NB4 (cell line): ENCODE results near the gene ACACA.

Experiments used
- DNase-seq: peaks from one replicate; pipeline ENCODE4 v3.0.0; 2010; ENCODE audit warnings: low read depth
- H3K4me3 ChIP-seq: one replicate; pipeline ENCODE4 v1.5.1; 2011; ENCODE audit warnings: mild to moderate bottlenecking, low read depth, low read length, moderate library complexity
- MAX ChIP-seq: IDR thresholded peaks from 2 replicates; pipeline ENCODE4 v1.6.1; 2011; ENCODE audit warnings: low read depth, low read length
- MYC ChIP-seq: IDR thresholded peaks from 2 replicates; pipeline ENCODE4 v1.6.1; 2011; ENCODE audit warnings: low read depth, low read length
- POLR2A ChIP-seq: IDR thresholded peaks from 2 replicates; pipeline ENCODE4 v1.6.1; 2011; ENCODE audit warnings: mild to moderate bottlenecking; ENCODE audit not compliant: insufficient read length; ENCODE audit errors: extremely low read depth
- TF ChIP-seq, protein P1 (sequence below): IDR thresholded peaks from one replicate; pipeline ENCODE4 v1.5.1; 2012; ENCODE audit warnings: low read depth, low read length

Gene ACACA

GRCh38 chr17:37310940-37311339 is 95.7 kb downstream of the ACACA start:
- TF ChIP-seq, protein P1, sequence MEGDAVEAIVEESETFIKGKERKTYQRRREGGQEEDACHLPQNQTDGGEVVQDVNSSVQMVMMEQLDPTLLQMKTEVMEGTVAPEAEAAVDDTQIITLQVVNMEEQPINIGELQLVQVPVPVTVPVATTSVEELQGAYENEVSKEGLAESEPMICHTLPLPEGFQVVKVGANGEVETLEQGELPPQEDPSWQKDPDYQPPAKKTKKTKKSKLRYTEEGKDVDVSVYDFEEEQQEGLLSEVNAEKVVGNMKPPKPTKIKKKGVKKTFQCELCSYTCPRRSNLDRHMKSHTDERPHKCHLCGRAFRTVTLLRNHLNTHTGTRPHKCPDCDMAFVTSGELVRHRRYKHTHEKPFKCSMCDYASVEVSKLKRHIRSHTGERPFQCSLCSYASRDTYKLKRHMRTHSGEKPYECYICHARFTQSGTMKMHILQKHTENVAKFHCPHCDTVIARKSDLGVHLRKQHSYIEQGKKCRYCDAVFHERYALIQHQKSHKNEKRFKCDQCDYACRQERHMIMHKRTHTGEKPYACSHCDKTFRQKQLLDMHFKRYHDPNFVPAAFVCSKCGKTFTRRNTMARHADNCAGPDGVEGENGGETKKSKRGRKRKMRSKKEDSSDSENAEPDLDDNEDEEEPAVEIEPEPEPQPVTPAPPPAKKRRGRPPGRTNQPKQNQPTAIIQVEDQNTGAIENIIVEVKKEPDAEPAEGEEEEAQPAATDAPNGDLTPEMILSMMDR = no peak
- DNase-seq = peak; percentile 66
- H3K4me3 ChIP-seq = no peak overlapping the region

GRCh38 chr17:37309051-37309450 is 97.6 kb downstream of the ACACA start:
- H3K4me3 ChIP-seq = no peak overlapping the region
- TF ChIP-seq, protein P1 = no peak
- TF ChIP-seq POLR2A = no peak
- no peak for TF ChIP-seq MYC
- no peak for TF ChIP-seq MAX
- DNase-seq = no peak

DNA sequence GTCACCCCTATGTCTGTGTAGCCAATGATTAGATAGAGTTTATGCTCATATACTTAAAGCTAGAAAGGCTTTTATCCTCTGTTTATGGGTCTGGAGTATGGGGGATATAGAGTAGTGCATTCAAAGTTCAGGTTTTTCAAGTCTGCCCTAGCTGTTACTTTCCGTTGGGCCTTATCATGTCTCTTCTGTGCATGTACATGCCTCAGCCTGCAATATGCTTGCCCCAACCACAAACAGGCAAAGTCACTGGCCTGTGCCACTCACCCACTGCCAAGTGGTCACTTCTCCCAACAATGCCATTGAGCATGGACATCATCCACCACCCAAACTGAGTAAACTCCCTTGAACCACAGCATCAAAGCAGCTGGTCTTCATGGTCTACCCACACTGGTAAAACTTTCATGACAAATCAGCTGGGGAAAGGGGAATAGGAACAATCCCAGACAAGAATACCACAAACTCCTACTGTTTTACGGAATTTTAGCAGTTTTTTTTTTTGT is 101.2 kb downstream of the ACACA start:
- TF ChIP-seq MYC (no peak), MAX (no peak), POLR2A (no peak)
- TF ChIP-seq, protein P1 = no peak
- no peak overlapping the region for H3K4me3 ChIP-seq
- DNase-seq = no peak

DNA sequence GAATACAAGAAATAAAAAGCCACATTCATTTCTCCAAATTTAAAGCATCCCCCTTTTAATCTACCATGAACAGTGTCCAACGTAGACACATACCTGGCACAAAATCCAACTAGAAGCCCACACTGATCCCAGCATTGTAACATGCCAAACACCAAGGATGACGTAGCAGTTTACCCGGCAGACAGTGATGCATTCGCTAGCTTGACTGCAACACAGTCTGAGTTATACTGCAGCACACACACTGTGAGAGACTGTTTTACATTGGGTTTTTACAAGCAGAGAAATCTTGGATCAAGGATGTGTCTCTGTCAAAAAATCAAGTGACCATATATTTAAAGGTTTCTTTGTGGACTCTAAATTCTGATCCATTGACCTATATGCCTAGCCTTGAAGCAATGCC is 105.3 kb downstream of the ACACA start:
- H3K4me3 ChIP-seq = no peak overlapping the region
- DNase-seq = peak; percentile 30
- no peak for TF ChIP-seq MAX
- TF ChIP-seq, protein P1 = no peak
- no peak for TF ChIP-seq POLR2A
- no peak for TF ChIP-seq MYC

DNA sequence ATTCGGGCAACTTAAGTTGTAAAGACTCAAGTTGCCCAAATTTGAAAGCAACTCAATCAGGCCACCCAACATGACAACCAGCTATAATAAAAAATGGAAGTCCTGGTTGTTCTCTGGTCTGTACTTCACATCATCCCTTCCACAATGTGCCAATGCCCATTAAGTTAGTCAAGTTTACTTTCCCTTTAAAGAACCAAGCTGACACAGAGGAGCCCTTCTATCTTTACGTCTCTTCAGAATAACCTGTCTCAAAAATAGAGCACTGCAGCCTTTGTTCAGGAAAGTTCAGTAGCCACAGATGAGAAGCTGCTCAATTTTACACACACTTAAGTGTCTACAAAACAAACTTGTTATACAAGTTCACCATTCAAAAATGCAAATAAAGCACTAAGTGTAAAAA is 106.0 kb downstream of the ACACA start:
- no peak for DNase-seq
- H3K4me3 ChIP-seq = no peak overlapping the region
- no peak for TF ChIP-seq POLR2A
- TF ChIP-seq, protein P1 = no peak
- no peak for TF ChIP-seq MYC
- no peak for TF ChIP-seq MAX

- H3K4me3 ChIP-seq = no peak overlapping the region
- TF ChIP-seq MAX = no peak
- DNase-seq = peak; percentile 36
Observed at GRCh38 chr17:37299257-37299980, 107.2 kb downstream of the ACACA start.
